ENCODE data around the gene CRTC3. TPM values are rescaled to one million over a fixed set of nuclear protein-coding genes. Genes with fewer than 3 reads are reported as not detected.

Gene CRTC3
- total RNA-seq, 1 donor from 2014 or later, result 21.4 TPM

DNA sequence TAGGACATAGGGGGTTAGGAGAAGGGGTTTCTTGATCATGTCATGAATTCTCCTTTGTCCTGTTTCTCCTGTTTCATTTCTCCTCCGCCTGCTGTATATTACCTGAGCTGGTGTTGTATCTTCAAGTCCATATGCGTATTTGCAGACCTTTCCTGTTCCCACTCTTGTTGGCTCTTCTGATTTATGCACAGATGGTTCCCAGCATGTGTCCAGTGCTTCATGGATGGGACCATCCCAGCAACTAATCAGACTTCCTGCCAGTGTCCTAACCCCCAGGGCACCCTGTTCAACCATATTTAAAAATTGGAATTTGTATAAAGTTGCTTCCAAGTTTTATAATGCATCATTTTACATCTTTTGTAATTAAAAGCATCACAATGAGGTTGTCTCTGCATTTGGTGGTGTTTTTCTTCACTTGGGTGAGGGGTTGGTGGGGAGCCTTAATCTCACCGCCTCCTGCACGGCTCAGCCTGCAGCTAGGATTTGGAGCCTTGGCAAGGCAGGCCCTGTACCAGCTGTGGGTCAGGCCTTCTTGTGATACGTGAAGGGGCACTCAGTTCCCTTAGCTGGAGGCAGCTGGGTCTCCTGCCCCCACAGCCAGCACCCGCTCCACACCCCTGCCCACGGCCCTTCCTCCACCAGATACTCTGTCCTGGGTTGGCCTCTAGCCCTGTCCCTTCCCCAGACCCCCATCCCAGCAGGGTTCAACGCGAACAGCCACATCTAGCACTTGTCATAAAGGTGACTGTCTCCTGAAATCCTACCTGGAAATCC lies 115.4 kb downstream of the CRTC3 start:
- DNase-seq (ENCODE audit: low read depth) (no peak), FAIRE-seq (no peak)
- Mint-ChIP-seq H3K27ac (ENCODE audit: unreplicated experiment) (no peak overlapping the region), H3K4me1 (ENCODE audit: low read depth, unreplicated experiment) (peaks cover 9% of the 10 kb centered on the region), H3K27me3 (ENCODE audit: low read depth, unreplicated experiment) (no peaks in the 10 kb centered on the region), H3K4me3 (ENCODE audit: unreplicated experiment) (no peak overlapping the region), H3K36me3 (ENCODE audit: low read depth, unreplicated experiment) (peaks cover 14% of the 10 kb centered on the region), H3K9me3 (ENCODE audit: unreplicated experiment) (no peaks in the 10 kb centered on the region)
- Histone ChIP-seq H2AFZ (ENCODE audit: low read depth, low read length) (no peak overlapping the region), H3K4me3 (ENCODE audit: insufficient read depth, low read depth, low read length) (no peak overlapping the region), H3K27ac (ENCODE audit: low read depth, low read length) (no peak overlapping the region), H3K27me3 (ENCODE audit: insufficient read depth, low read length) (no peaks in the 10 kb centered on the region), H3K79me2 (ENCODE audit: insufficient read depth, low read length) (no peaks in the 10 kb centered on the region), H3K4me1 (ENCODE audit: insufficient read depth, low read length) (peaks cover 16% of the 10 kb centered on the region), H3K9me3 (ENCODE audit: insufficient read depth, low read depth, low read length) (no peaks in the 10 kb centered on the region), H3K36me3 (ENCODE audit: insufficient read depth, low read length) (peaks cover 7% of the 10 kb centered on the region), H4K20me1 (ENCODE audit: insufficient read depth, low read length) (no peaks in the 10 kb centered on the region), H3K9ac (ENCODE audit: low read length) (no peak overlapping the region), H3K4me2 (ENCODE audit: low read length) (no peak overlapping the region)
- no peak for TF ChIP-seq EZH2 (IDR thresholded peaks at IDR 0.05; ENCODE audit: insufficient read depth, low read length)
- TF ChIP-seq, protein P1, sequence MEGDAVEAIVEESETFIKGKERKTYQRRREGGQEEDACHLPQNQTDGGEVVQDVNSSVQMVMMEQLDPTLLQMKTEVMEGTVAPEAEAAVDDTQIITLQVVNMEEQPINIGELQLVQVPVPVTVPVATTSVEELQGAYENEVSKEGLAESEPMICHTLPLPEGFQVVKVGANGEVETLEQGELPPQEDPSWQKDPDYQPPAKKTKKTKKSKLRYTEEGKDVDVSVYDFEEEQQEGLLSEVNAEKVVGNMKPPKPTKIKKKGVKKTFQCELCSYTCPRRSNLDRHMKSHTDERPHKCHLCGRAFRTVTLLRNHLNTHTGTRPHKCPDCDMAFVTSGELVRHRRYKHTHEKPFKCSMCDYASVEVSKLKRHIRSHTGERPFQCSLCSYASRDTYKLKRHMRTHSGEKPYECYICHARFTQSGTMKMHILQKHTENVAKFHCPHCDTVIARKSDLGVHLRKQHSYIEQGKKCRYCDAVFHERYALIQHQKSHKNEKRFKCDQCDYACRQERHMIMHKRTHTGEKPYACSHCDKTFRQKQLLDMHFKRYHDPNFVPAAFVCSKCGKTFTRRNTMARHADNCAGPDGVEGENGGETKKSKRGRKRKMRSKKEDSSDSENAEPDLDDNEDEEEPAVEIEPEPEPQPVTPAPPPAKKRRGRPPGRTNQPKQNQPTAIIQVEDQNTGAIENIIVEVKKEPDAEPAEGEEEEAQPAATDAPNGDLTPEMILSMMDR (IDR thresholded peaks at IDR 0.05; ENCODE audit: insufficient read depth, low read depth, low read length), result no peak

DNA sequence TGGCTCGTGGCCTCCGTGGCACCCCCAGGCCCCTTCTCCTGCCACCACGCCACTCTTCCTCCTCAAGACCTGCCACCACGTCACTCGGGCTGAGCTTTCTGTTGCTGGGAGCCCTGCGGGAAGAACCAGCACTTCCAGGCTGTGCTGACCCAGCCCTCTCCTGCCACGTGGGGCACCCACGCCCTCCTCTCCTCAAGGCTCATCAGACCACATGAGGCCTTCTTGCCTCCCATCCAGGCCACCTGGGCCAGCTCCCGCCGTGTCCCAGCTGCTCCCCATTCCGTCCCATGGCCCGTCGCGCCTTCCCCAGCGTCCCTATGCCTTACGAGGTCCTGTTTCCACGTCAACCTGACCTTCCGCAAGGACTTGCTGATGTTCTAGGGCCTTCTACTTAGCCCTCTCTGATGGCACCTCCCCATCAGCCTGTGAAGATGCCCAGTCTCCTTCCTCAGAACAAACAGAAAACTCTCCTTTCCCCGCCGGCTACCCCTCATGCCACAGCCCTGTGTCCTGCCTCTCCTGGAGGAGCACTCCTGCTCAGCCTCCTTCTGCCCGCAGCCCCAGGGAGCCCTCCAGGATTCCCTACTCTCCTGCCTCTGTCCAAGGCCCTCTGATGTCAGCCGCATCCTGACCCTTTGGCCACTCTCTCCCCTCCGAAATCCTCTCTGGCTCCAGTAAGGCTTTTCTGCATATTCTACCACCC lies 116.3 kb downstream of the CRTC3 start:
- Mint-ChIP-seq H3K4me3 (ENCODE audit: unreplicated experiment) (no peak overlapping the region), H3K4me1 (ENCODE audit: low read depth, unreplicated experiment) (peaks cover 11% of the 10 kb centered on the region)

More for the DNA sequence above, 116.3 kb downstream of the CRTC3 start:
- Histone ChIP-seq H3K9me3 (ENCODE audit: insufficient read depth, low read depth, low read length) (no peaks in the 10 kb centered on the region), H3K9ac (ENCODE audit: low read length) (no peak overlapping the region), H3K4me2 (ENCODE audit: low read length) (no peak overlapping the region), H3K4me3 (ENCODE audit: insufficient read depth, low read depth, low read length) (no peak overlapping the region), H3K79me2 (ENCODE audit: insufficient read depth, low read length) (no peaks in the 10 kb centered on the region), H2AFZ (ENCODE audit: low read depth, low read length) (no peak overlapping the region), H3K4me1 (ENCODE audit: insufficient read depth, low read length) (peaks cover 18% of the 10 kb centered on the region), H3K27me3 (ENCODE audit: insufficient read depth, low read length) (no peaks in the 10 kb centered on the region), H3K36me3 (ENCODE audit: insufficient read depth, low read length) (peaks cover 7% of the 10 kb centered on the region), H3K27ac (ENCODE audit: low read depth, low read length) (no peak overlapping the region), H4K20me1 (ENCODE audit: insufficient read depth, low read length) (no peaks in the 10 kb centered on the region)
- Mint-ChIP-seq H3K27ac (ENCODE audit: unreplicated experiment) (no peak overlapping the region), H3K9me3 (ENCODE audit: unreplicated experiment) (no peaks in the 10 kb centered on the region), H3K27me3 (ENCODE audit: low read depth, unreplicated experiment) (peaks cover 1% of the 10 kb centered on the region), H3K36me3 (ENCODE audit: low read depth, unreplicated experiment) (peaks cover 11% of the 10 kb centered on the region)
- DNase-seq (ENCODE audit: low read depth) (no peak), FAIRE-seq (no peak)
- TF ChIP-seq, protein P1 (IDR thresholded peaks at IDR 0.05; ENCODE audit: insufficient read depth, low read depth, low read length), result no peak
- no peak for TF ChIP-seq EZH2 (IDR thresholded peaks at IDR 0.05; ENCODE audit: insufficient read depth, low read length)
